GM12891 (cell line): ENCODE measurements around the gene DCC.

Source experiments
- DNase-seq: peaks from one replicate; pipeline ENCODE4 v3.0.0; 2011; ENCODE audit warnings: low spot score; ENCODE audit not compliant: insufficient read length
- FAIRE-seq: peaks from 2 replicates; lab custom pipeline; 2011; peaks lifted over from hg19 to GRCh38; lab: Jason Lieb, UNC
- PAX5 ChIP-seq: IDR thresholded peaks from 2 replicates; pipeline ENCODE4 v1.6.1; 2011; ENCODE audit warnings: low read length, moderate library complexity, mild to moderate bottlenecking; ENCODE audit not compliant: insufficient read depth, severe bottlenecking
- POLR2A ChIP-seq: IDR thresholded peaks from 2 replicates; pipeline ENCODE4 v1.6.1; 2011; ENCODE audit warnings: low read depth, low read length, control low read depth
- POLR2AphosphoS5 ChIP-seq: IDR thresholded peaks from 2 replicates; pipeline ENCODE4 v1.6.1; 2011; ENCODE audit warnings: low read depth, low read length, control low read depth
- POU2F2 ChIP-seq: IDR thresholded peaks from 2 replicates; pipeline ENCODE4 v1.6.1; 2011; ENCODE audit warnings: low read depth, mild to moderate bottlenecking, control low read depth, low read length, moderate library complexity
- SPI1 ChIP-seq: IDR thresholded peaks from 2 replicates; pipeline ENCODE4 v1.6.1; 2011; ENCODE audit warnings: low read depth, low read length, control low read depth
- TAF1 ChIP-seq: IDR thresholded peaks from 2 replicates; pipeline ENCODE4 v1.6.1; 2011; ENCODE audit warnings: low read depth, low read length, control low read depth

DCC gene

GRCh38 chr18:53114441-53114840, 774.4 kb downstream of the DCC start:
- FAIRE-seq: no peak
- TF ChIP-seq PAX5: no peak

DNA sequence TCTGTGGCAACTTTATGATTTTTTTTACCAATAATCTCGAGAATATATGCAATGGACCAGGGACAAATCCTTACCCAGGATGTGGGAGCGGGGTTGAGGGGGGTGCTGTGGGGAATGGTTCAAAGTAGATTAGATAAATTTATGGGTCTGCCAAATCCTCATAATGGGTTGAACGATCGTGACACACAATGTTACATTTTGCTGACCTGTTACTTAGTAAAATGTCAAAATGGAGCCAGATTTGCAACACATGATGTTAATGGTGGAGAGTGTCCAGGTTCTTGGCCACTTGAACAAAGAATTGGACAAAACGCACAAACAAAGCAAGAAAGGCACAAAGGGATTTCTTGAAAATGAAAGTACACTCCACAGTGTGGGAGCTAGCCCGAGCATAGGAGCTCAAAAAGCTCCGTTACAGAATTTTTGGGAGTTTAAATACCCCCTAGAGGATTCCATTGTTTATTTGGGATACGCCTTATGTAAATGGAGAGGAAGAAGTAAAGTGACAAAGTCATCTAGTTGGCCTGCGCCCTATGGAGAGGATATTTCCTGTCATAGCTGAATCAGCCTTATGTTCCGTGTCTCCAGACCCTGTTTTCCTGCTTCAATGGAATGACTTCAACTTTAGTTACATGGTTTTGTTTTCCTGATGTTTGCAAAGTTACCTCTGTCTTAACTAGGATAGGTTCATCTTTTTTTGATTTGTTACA, 776.0 kb downstream of the DCC start:
- TF ChIP-seq POLR2AphosphoS5: no peak
- no peak for TF ChIP-seq POU2F2
- no peak for TF ChIP-seq PAX5
- no peak for TF ChIP-seq SPI1
- no peak for TF ChIP-seq POLR2A
- FAIRE-seq: no peak
- no peak for DNase-seq

More at GRCh38 chr18:53114441-53114840, 774.4 kb downstream of the DCC start:
- no peak for DNase-seq

GRCh38 chr18:53117851-53118250, 777.9 kb downstream of the DCC start:
- no peak for FAIRE-seq
- no peak for DNase-seq
- TF ChIP-seq POU2F2 (no peak), TAF1 (no peak), POLR2AphosphoS5 (no peak), POLR2A (no peak), PAX5 (no peak), SPI1 (no peak)

- DNase-seq (no peak), FAIRE-seq (no peak)
- no peak for TF ChIP-seq SPI1
- TF ChIP-seq PAX5: no peak
- no peak for TF ChIP-seq POLR2A
- no peak for TF ChIP-seq POU2F2
- TF ChIP-seq POLR2AphosphoS5: no peak
- TF ChIP-seq TAF1: no peak
These were observed 786.2 kb downstream of the DCC start for GRCh38 chr18:53126210-53126609.

DNA sequence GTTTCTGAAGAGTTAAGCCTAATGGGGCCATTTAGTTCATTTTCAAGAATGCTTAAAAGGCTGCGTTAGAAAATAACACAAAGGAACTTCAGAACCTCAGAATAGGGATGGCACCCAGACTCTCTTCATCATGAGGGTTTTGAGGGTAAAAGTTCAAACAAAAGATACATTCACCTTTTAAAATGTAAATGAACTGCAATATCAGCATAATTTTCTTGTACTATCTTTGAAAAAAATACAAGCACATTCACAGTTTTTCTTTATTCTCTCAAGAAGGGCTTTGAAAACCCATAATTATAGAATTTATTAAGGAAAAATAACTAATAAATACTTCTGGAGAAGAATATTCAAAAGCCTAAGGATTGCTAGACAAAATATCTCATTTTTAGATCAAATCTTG, 791.0 kb downstream of the DCC start:
- FAIRE-seq (no peak), DNase-seq (no peak)
- no peak for TF ChIP-seq POLR2A
- no peak for TF ChIP-seq SPI1
- TF ChIP-seq POLR2AphosphoS5: no peak
- no peak for TF ChIP-seq PAX5
- no peak for TF ChIP-seq TAF1
- no peak for TF ChIP-seq POU2F2

DNA sequence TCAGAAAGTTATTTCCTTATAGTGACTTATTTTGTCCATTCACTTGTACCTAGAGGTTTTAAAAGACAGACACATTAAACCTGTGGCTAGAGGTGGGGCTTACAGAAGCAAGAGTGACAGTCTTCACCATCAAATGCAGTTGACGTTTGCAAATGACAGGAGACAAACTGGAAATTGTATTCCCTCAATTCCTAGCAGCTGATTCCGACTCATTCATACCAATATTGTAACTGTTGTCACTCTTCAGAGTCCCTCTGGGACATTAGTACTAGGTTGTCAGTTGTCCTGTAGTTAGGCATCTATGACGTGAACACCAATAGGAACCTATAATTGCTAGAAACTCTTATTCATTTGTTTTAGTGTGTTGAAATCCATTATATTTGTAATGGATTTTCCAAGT, 794.7 kb downstream of the DCC start:
- TF ChIP-seq POLR2AphosphoS5 (no peak), POLR2A (no peak)
- FAIRE-seq: no peak
- no peak for DNase-seq

DNA sequence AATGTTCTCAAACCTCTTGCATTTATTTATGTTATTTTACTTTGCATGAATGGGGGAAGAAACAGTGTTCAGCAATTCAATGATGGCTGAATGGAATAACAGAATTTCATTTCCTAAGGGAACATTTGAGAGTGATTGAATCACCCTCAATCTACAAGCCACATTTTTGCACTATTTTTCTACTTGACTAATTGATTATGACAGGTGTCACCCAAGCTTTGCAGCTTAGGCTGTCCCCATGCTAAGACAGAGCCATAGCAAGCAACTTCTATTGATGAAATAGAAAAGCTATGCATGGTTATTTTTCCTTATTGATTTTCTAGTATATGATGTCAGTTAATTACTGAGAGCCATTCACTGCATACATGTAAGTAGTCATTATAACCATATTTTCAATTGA, 795.7 kb downstream of the DCC start:
- no peak for FAIRE-seq
- no peak for TF ChIP-seq POLR2A
- TF ChIP-seq POLR2AphosphoS5: no peak
- TF ChIP-seq TAF1: no peak
- no peak for DNase-seq

DNA sequence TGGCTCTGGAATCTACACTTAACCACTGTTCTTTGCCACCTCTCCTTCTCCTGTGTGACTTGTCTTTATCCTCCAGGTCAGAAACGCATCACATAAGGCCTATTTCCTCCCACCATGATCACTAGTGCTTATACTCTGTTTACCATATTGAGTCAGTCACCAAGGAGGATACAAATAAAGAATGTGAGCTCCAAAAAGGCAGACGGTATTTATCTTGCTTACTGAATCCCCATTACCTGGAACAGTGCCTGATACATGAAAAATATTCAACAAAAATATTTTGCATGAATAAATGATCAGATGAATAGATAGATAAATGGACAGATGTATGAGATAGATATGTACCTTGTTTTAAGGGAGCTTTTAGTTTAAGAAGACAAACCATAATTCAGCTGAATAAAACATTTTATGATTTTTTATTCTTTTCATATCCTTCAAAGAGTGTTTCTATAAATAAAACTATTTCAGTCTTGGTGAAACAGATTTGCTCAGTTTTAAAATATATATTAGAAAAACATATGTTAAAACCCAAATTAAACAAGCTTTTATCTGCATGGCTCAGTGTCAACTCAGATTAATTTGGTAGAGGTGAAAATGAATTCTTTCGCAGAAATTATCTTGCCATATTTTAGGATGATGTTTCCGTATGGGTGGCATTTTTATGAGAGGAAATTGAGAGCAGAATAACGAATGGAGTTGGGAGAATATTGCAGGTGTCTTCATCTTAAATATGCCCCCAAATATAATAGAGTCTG, 799.9 kb downstream of the DCC start:
- DNase-seq: no peak
- TF ChIP-seq TAF1: no peak
- TF ChIP-seq POLR2A: no peak
- no peak for TF ChIP-seq SPI1
- no peak for TF ChIP-seq PAX5
- no peak for TF ChIP-seq POU2F2
- TF ChIP-seq POLR2AphosphoS5: no peak
- no peak for FAIRE-seq

- FAIRE-seq: no peak
- DNase-seq: no peak
- TF ChIP-seq SPI1 (no peak), POLR2A (no peak), PAX5 (no peak), POLR2AphosphoS5 (no peak), TAF1 (no peak), POU2F2 (no peak)
These were observed 802.0 kb downstream of the DCC start for GRCh38 chr18:53142005-53142404.

DNA sequence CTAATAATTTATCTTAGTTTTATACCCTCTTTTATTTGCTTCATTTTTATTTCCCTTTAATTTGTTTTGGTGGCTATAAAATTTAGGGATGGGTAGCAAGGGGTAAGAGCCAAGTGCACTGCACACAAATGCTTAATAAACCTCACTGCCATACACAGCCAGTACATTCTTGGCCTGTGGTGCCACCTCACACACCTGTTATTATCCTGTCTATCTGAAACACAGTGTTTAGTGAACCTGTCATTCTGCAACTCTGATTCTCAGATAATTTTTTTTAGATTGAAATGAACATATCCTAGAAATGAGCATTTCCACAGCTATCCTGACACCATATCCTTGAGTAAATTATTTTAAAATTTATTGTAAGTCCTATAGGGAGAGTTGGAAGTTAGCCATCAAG, 807.5 kb downstream of the DCC start:
- TF ChIP-seq TAF1 (no peak), PAX5 (no peak), POLR2AphosphoS5 (no peak), POLR2A (no peak), SPI1 (no peak), POU2F2 (no peak)
- FAIRE-seq (no peak), DNase-seq (no peak)
